ENCODE measurements around the gene ABCC11. TPM values are rescaled to one million over a fixed set of nuclear protein-coding genes. Genes with fewer than 3 reads are reported as not detected.

Gene ABCC11
- total and polyA plus RNA-seq, 4 donors, result 0.22 to 0.71 (median 0.44) TPM

Other genes with a start within 250 kb of the ABCC11 start
- gene ABCC12, start 91.5 kb downstream of the ABCC11 start, total RNA-seq, result under 1 TPM; 0.11 to 0.40 TPM
- gene ABCC12, start 91.5 kb downstream of the ABCC11 start, polyA plus RNA-seq (ENCODE audit: insufficient read length in 2 of 2), result under 1 TPM; 0.29 to 0.32 TPM
- gene LONP2, start 3.2 kb downstream of the ABCC11 start, total RNA-seq, result 10 to 100 TPM; 69.9 to 83.4 TPM
- 10 to 100 TPM; 58.1 to 58.4 TPM for gene LONP2, start 3.2 kb downstream of the ABCC11 start, polyA plus RNA-seq (ENCODE audit: insufficient read length in 2 of 2)
- gene SIAH1, start 137.9 kb upstream of the ABCC11 start, total RNA-seq, result 10 to 100 TPM; 36.9 to 54.2 TPM
- 10 to 100 TPM; 43.4 to 46.1 TPM for gene SIAH1, start 137.9 kb upstream of the ABCC11 start, polyA plus RNA-seq (ENCODE audit: insufficient read length in 2 of 2)